Keratinocyte (primary cell): ENCODE data around the gene SH3PXD2A. TPM values are rescaled to one million over a fixed set of nuclear protein-coding genes. Genes with fewer than 3 reads are reported as not detected.

Experiments
- DNase-seq: peaks from one replicate; pipeline ENCODE4 v3.0.0-alpha.2; 2011; ENCODE audit warnings: low read depth, missing footprints, low spot score
- FAIRE-seq: peaks from 2 replicates; lab custom pipeline; 2011; peaks lifted over from hg19 to GRCh38; lab: Jason Lieb, UNC
- H2AFZ ChIP-seq: 2 replicates; pipeline ENCODE4 v1.6.0; 2012; ENCODE audit warnings: low read length, control low read depth, inconsistent platforms; ENCODE audit not compliant: control insufficient read depth
- H3K27ac ChIP-seq: 2 replicates; pipeline ENCODE4 v1.5.1; 2011; ENCODE audit warnings: low read length; ENCODE audit not compliant: control insufficient read depth, insufficient read depth
- H3K27me3 ChIP-seq: 3 replicates; pipeline ENCODE4 v1.6.0; 2011; ENCODE audit warnings: low read length; ENCODE audit not compliant: control insufficient read depth, insufficient read depth; ENCODE audit errors: extremely low read depth
- H3K36me3 ChIP-seq, 2 experiments: 2 replicates in 1 of 2; 3 replicates in 1 of 2; pipeline ENCODE4 v1.5.1; 2011; ENCODE audit warnings: low read length in 2 of 2, mild to moderate bottlenecking in 1 of 2; ENCODE audit not compliant: control insufficient read depth in 2 of 2, insufficient read depth in 2 of 2; ENCODE audit errors: extremely low read depth in 1 of 2
- H3K4me1 ChIP-seq: 3 replicates; pipeline ENCODE4 v1.5.1; 2011; ENCODE audit warnings: low read length; ENCODE audit not compliant: control insufficient read depth, insufficient read depth; ENCODE audit errors: extremely low read depth
- H3K4me2 ChIP-seq: 3 replicates; pipeline ENCODE4 v1.6.0; 2011; ENCODE audit warnings: low read depth, low read length; ENCODE audit not compliant: control insufficient read depth, insufficient read depth; ENCODE audit errors: extremely low read depth
- H3K4me3 ChIP-seq, 3 experiments: fragments of 200-600 bp in 1 of 3; sonication (generic) in 1 of 3; 2 replicates in 2 of 3; 3 replicates in 1 of 3; pipeline ENCODE4 v1.5.1; 2011 to 2016; ENCODE audit warnings: low read length in 3 of 3, mild to moderate bottlenecking in 3 of 3, control low read depth in 2 of 3, inconsistent platforms in 1 of 3, low read depth in 1 of 3, mixed read lengths in 1 of 3, mixed run types in 1 of 3, moderate library complexity in 1 of 3; ENCODE audit not compliant: control insufficient read depth in 2 of 3, insufficient read depth in 2 of 3; ENCODE audit errors: extremely low read depth in 1 of 3
- H3K79me2 ChIP-seq: 2 replicates; pipeline ENCODE4 v1.6.0; 2012; ENCODE audit warnings: low read length; ENCODE audit not compliant: control insufficient read depth, insufficient read depth
- H3K9ac ChIP-seq: 3 replicates; pipeline ENCODE4 v1.6.0; 2011; ENCODE audit warnings: low read length; ENCODE audit not compliant: control insufficient read depth, insufficient read depth; ENCODE audit errors: extremely low read depth
- H3K9me1 ChIP-seq: 3 replicates; pipeline ENCODE4 v1.6.0; 2011; ENCODE audit warnings: low read length; ENCODE audit not compliant: control insufficient read depth, insufficient read depth; ENCODE audit errors: extremely low read depth
- H3K9me3 ChIP-seq: 2 replicates; pipeline ENCODE4 v1.5.1; 2012; ENCODE audit warnings: low read depth, low read length; ENCODE audit not compliant: control insufficient read depth
- H4K20me1 ChIP-seq: 3 replicates; pipeline ENCODE4 v1.6.0; 2011; ENCODE audit warnings: low read length; ENCODE audit not compliant: control insufficient read depth, insufficient read depth; ENCODE audit errors: extremely low read depth
- CTCF ChIP-seq, 3 experiments: IDR thresholded peaks in 1 of 3; conservative IDR thresholded peaks in 1 of 3; optimal IDR thresholded peaks in 1 of 3; 2 replicates in 2 of 3; 3 replicates in 1 of 3; pipeline versions ENCODE3 to v1.5.1; 2011; ENCODE audit warnings: low read length in 3 of 3, mild to moderate bottlenecking in 3 of 3, moderate library complexity in 2 of 3, control low read depth in 1 of 3, inconsistent platforms in 1 of 3; ENCODE audit not compliant: insufficient read depth in 2 of 3; ENCODE audit errors: extremely low read depth in 1 of 3
- EZH2 ChIP-seq: IDR thresholded peaks from one replicate; pipeline ENCODE4 v1.6.1; 2012; ENCODE audit warnings: inconsistent platforms, mild to moderate bottlenecking, low read length, moderate library complexity
- dilution Hi-C: fragments of 300-500 bp; cut with MboI; formaldehyde crosslinking; loops from one replicate; pipeline ENCODE4 v1.7.0; 2020; ENCODE audit warnings: low sequenced_read_pairs; ENCODE audit not compliant: extremely low pct_ligation_motif_present
- polyA plus RNA-seq, 5 experiments: library from polyadenylated mRNA; depleted of rRNA in 3 of 5; stranded (reverse) in 3 of 5; stranded (forward) in 1 of 5; unstranded in 1 of 5; fragments of >200 nt; gene quantifications; 1 replicate in 1 of 5; 2 replicates in 3 of 5; 3 replicates in 1 of 5; pipeline versions ENCODE4 v1.2.1 to v1.2.3, GENCODE V29; 2011 to 2012; ENCODE audit warnings: missing spikeins in 2 of 5, low read depth in 1 of 5, low replicate concordance in 1 of 5

SH3PXD2A gene
- polyA plus RNA-seq, 1 donor (not counting 4 experiments of a cell fraction or from before 2014, with no cell fraction given) = 33.9 TPM

- Histone ChIP-seq H2AFZ (no peak overlapping the region), H3K4me1 (no peaks in the 10 kb centered on the region), H3K9me1 (no peaks in the 10 kb centered on the region), H3K27me3 (peaks cover 35% of the 10 kb centered on the region), H3K27ac (no peak overlapping the region), H3K4me2 (no peak overlapping the region), H3K4me3 (no peak overlapping the region), H3K36me3 (no peaks in the 10 kb centered on the region), H3K9me3 (no peaks in the 10 kb centered on the region), H3K79me2 (no peaks in the 10 kb centered on the region), H3K9ac (no peak overlapping the region), H4K20me1 (peaks cover 2% of the 10 kb centered on the region)
- FAIRE-seq (no peak), DNase-seq (no peak)
- TF ChIP-seq CTCF (optimal IDR thresholded peaks at IDR 0.05 in 1 of 3, IDR thresholded peaks at IDR 0.05 in 1 of 3, conservative IDR thresholded peaks at IDR 0.05 in 1 of 3; ENCODE audit: extremely low read depth in 1 of 3, insufficient read depth in 2 of 3, low read length in 3 of 3) = no peak
- TF ChIP-seq EZH2 = no peak
- dilution Hi-C loops = no loop called here
These were observed 282.2 kb downstream of the SH3PXD2A start for GRCh38 chr10:103573205-103573487.

- TF ChIP-seq CTCF (optimal IDR thresholded peaks at IDR 0.05 in 1 of 3, IDR thresholded peaks at IDR 0.05 in 1 of 3, conservative IDR thresholded peaks at IDR 0.05 in 1 of 3; ENCODE audit: extremely low read depth in 1 of 3, insufficient read depth in 2 of 3, low read length in 3 of 3) (no peak), EZH2 (no peak)
- Histone ChIP-seq H3K9ac (no peak overlapping the region), H3K9me3 (no peaks in the 10 kb centered on the region), H3K4me2 (no peak overlapping the region), H3K27ac (no peak overlapping the region), H3K36me3 (no peaks in the 10 kb centered on the region), H3K9me1 (no peaks in the 10 kb centered on the region), H3K79me2 (no peaks in the 10 kb centered on the region), H4K20me1 (peaks cover 2% of the 10 kb centered on the region), H3K27me3 (peaks cover 31% of the 10 kb centered on the region), H3K4me3 (no peak overlapping the region), H2AFZ (no peak overlapping the region), H3K4me1 (no peaks in the 10 kb centered on the region)
- no peak for FAIRE-seq
- dilution Hi-C loops = no loop called here
- no peak for DNase-seq
These were observed 282.8 kb downstream of the SH3PXD2A start for GRCh38 chr10:103572347-103573204.
